Measurements from ENCODE around the gene KCNK6. TPM values are rescaled to one million over a fixed set of nuclear protein-coding genes. Genes with fewer than 3 reads are reported as not detected.

The KCNK6 gene
- total RNA-seq, 1 donor from 2014 or later = 0.43 TPM

- no peaks in the 10 kb centered on the region for H3K9me3 Mint-ChIP-seq (ENCODE audit: low read depth)
- H3K4me1 Mint-ChIP-seq (ENCODE audit: low read depth) = no peaks in the 10 kb centered on the region
- H3K27me3 Mint-ChIP-seq = no peaks in the 10 kb centered on the region
- H3K36me3 Mint-ChIP-seq (ENCODE audit: insufficient read depth) = peaks cover 12% of the 10 kb centered on the region
- H3K27ac Mint-ChIP-seq = peak overlapping the region; percentile 73
- TF ChIP-seq CTCF (IDR thresholded peaks at IDR 0.05; ENCODE audit: unreplicated experiment) = no peak
- no peak overlapping the region for H3K4me3 Mint-ChIP-seq (ENCODE audit: low read depth)
- DNase-seq (ENCODE audit: low spot score, unreplicated experiment) = no peak
Measured at GRCh38 chr19:38294090-38294489, 25.6 kb upstream of the KCNK6 start.

- H3K4me1 Mint-ChIP-seq (ENCODE audit: low read depth) = peaks cover 10% of the 10 kb centered on the region
- no peaks in the 10 kb centered on the region for H3K27me3 Mint-ChIP-seq
- H3K36me3 Mint-ChIP-seq (ENCODE audit: insufficient read depth) = no peaks in the 10 kb centered on the region
- DNase-seq (ENCODE audit: low spot score, unreplicated experiment) = no peak
- H3K9me3 Mint-ChIP-seq (ENCODE audit: low read depth) = no peaks in the 10 kb centered on the region
- no peak for TF ChIP-seq CTCF (IDR thresholded peaks at IDR 0.05; ENCODE audit: unreplicated experiment)
- H3K4me3 Mint-ChIP-seq (ENCODE audit: low read depth) = no peak overlapping the region
- H3K27ac Mint-ChIP-seq = no peak overlapping the region
Measured at GRCh38 chr19:38298821-38299680, 20.6 kb upstream of the KCNK6 start.

DNA sequence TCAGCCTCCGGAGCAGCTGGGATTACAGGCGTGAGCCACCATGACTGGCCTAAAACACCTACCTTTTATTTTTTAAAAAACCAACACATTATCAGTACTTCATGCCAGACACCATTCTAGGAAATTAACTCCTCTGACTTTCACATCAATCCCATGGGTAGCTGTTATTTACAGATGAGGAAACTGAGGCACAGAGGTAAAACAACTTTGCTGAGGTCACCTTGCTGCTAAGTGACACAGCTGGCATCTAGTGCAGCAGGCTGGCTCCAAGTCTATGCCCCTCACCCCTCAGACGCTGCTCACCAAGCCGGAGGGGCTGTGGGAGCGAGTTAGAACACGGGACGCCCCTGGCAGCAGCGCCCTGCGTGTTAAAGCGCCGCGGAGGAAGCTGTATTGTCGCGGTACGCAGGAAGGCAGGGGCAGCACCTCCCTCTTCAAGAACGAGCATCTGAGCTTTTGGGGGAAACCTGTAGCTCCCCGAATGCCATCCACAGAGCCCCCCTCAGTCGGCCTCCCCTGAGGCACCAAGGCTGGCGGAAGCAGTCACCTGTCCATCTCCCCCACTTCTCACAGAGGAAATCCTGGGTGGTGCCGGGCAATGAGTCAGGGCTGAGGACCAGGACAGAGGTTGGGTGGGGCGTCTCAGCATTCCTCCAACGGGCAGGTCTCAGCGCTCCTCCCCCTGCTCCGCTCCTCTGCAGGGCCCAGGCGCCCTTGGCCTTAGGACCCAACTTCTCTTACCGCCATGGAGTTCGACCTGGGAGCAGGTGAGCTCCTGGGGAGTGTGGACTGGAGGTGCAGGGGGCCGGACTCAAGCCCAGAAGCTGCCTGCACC is 15.9 kb upstream of the KCNK6 start, which contains the start of gene C19orf33:
TSS of gene C19orf33 (plus strand) at position 735 of the 835 bp plus-strand sequence. CDS start at position 746, 11 bp downstream.
- peak within 1 kb of the TSS; percentile 38 for H3K4me3 Mint-ChIP-seq (ENCODE audit: low read depth)
- H3K36me3 Mint-ChIP-seq (ENCODE audit: insufficient read depth) = no peaks in the 10 kb centered on the region
- no peaks in the 10 kb centered on the region for H3K27me3 Mint-ChIP-seq
- peaks cover 12% of the 10 kb centered on the region for H3K4me1 Mint-ChIP-seq (ENCODE audit: low read depth)
- peak within 1 kb of the TSS; percentile 85 for H3K27ac Mint-ChIP-seq
- no peak for TF ChIP-seq CTCF (IDR thresholded peaks at IDR 0.05; ENCODE audit: unreplicated experiment)
- H3K9me3 Mint-ChIP-seq (ENCODE audit: low read depth) = no peaks in the 10 kb centered on the region
- no peak for DNase-seq (ENCODE audit: low spot score, unreplicated experiment)

GRCh38 chr19:38304352-38304865 is 15.2 kb upstream of the KCNK6 start:
- Mint-ChIP-seq H3K36me3 (ENCODE audit: insufficient read depth) (no peaks in the 10 kb centered on the region), H3K27me3 (no peaks in the 10 kb centered on the region), H3K27ac (peak overlapping the region; percentile 37), H3K9me3 (ENCODE audit: low read depth) (no peaks in the 10 kb centered on the region), H3K4me1 (ENCODE audit: low read depth) (peaks cover 11% of the 10 kb centered on the region), H3K4me3 (ENCODE audit: low read depth) (peak overlapping the region; percentile 38)
- no peak for DNase-seq (ENCODE audit: low spot score, unreplicated experiment)
- TF ChIP-seq CTCF (IDR thresholded peaks at IDR 0.05; ENCODE audit: unreplicated experiment) = no peak

DNA sequence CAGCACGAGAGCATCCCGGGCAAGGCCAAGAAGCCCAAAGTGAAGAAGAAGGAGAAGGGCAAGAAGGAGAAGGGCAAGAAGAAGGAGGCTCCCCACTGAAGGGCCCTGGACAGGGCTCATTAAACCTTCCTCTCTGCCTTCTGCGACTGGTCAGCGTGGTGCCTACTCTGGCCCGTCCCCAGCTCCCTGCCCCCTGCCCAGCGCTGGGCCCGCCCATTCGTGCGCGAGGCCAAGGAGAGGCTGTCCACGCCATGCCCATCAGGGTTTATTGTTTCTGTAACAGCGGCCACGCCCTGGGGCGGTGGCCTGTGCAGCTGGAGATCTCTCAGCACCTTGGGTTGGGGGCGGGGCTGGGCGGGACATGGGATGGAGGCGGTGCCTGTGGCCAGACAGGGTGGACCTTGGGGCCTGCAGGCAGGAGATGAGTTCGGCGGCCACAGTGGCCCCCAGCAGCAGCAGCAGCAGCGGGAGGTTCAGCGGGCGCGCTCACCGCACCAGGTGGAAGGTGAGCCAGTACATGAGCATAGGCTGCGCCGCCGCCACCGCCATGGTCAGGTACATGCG is 14.7 kb upstream of the KCNK6 start:
- Mint-ChIP-seq H3K27me3 (no peaks in the 10 kb centered on the region), H3K4me1 (ENCODE audit: low read depth) (peaks cover 11% of the 10 kb centered on the region), H3K9me3 (ENCODE audit: low read depth) (no peaks in the 10 kb centered on the region), H3K36me3 (ENCODE audit: insufficient read depth) (no peaks in the 10 kb centered on the region), H3K27ac (peak overlapping the region; percentile 85), H3K4me3 (ENCODE audit: low read depth) (peak overlapping the region; percentile 38)
- no peak for TF ChIP-seq CTCF (IDR thresholded peaks at IDR 0.05; ENCODE audit: unreplicated experiment)
- peak; percentile 55 for DNase-seq (ENCODE audit: low spot score, unreplicated experiment)

Data from progenitor cell of endocrine pancreas (in vitro differentiated cells).